HG03039 (cell line): ENCODE measurements around the gene MB21D2.
A peak's percentile ranks its signal among the peaks of the same experiment; 100 is the strongest.
"Not testable (repeated sequence)": the region's sequence is repeated elsewhere in the genome, so short reads cannot be mapped to it uniquely, and the experiment has no call there.

Experiments used
- ATAC-seq: cut with Tn5 transposase; IDR thresholded peaks from one replicate; pipeline ENCODE4 v1.9.1; 2021; ENCODE audit warnings: mild to moderate bottlenecking, moderate library complexity; ENCODE audit not compliant: unreplicated experiment

MB21D2 gene

DNA sequence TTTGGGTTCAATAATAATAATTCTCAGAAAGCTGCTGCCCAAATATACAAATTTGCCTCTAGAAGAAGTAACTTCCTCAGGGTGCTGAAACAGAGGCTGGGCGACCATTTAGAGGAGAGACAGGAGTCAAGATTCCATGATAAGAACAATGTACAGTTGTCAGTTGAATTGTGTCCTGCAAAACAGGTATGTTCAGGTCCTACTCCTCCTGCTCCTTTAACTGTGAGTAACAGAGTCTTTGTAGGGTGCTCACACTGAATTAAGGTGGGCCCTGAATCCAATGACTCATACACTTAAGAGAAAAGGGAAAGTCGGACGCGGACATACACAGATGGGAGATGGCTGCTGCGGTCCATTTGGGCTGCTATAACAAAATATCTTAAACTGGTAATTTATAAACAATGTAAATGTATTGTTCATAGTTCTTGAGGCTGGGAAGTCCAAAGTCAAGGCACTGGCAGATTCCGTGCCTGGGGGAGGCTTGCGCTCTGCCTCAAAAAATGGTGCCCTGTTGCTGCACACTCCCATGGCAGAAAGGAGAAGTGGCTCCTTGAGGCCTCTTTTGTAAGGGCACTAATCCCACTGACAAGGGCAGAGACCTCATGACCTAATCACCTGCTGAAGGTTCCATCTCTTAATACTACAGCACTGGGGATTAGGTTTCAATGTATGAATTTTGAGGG is 55.1 kb downstream of the MB21D2 start:
- ATAC-seq = no peak

DNA sequence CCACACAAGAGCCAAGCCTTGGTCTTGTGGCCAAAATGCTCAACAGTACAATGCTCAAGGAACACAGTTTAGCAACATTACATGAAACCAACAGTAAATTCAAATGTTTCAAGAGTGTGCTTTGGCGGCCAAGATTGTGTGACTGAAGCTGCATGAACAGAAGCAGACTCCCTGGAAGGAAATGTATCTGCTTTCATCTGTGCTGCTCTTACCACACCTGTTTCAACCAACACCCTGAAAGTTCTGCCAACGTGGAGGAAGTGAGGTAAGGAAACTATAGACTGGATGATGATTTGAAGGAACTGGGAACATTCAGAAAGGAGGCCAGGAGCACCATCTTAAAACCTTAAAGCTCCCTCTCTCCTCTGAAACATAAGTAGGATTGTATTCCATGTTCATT is 55.7 kb downstream of the MB21D2 start:
- no peak for ATAC-seq

GRCh38 chr3:192860454-192860853 is 57.2 kb downstream of the MB21D2 start:
- no peak for ATAC-seq

GRCh38 chr3:192858849-192859585 is 58.6 kb downstream of the MB21D2 start:
- ATAC-seq = no peak

- ATAC-seq = no peak
Observed at GRCh38 chr3:192857260-192857661, 60.4 kb downstream of the MB21D2 start.

DNA sequence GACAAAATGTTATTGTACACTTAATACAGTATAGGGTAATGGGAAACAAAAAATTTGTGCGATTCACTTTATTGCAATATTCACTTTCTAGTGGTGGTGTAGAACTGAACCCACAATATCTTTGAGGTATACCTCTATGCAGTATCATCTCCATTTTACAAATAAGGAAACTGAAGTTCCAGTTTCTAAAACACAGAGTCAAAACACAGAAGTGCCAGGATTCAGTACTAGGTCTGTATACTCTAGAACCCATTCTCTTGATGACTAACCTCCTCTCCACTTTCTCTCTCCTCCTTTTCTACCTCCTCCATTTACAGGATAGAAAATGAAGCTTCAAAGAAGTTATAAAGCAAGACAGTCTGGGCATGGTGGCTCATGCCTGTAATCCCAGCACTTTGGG is 62.2 kb downstream of the MB21D2 start:
- no peak for ATAC-seq

DNA sequence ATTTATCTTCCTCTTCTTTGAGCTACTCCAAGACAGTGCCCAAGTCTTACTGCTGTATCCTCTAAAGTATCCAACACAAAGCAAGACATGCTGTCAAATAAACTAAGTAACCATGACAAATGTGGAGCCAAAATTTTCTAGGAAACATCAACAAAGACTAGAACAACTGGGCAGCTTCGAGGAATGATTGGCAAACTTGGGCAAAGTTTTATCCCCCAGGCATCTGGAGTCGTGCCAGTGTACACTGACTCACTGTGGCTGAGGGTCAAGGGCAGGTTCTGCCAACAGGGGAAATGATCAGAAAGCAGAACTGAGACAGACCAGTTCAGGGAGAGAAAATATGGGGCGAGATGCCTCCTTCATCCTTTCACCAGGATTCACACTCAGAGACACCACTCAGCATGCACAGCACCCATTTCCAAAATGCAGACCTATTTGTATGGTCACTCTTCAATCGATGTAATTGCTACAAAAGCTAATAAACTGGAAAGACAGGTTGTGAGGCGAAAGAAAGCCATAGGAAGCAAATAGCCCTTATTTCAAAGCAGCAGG is 65.8 kb downstream of the MB21D2 start:
- ATAC-seq = peak; percentile 36

GRCh38 chr3:192850451-192850981 is 67.1 kb downstream of the MB21D2 start:
- peak; percentile 67 for ATAC-seq

DNA sequence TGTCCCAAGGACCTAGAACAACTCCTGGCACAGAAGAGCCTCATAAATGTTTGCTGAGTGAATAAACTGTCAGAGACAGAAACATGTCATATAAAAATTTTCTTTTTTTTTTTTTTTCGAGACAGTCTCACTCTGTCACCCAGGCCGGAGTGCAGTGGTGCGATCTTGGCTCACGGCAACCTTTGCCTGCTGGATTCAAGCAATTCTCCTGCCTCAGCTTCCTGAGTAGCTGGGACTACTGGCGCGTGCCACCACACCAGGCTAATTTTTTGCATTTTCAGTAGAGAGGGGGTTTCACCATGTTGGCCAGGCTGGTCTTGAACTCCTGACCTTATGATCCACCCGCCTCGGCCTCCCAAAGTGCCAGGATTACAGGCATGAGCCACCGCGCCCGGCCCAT is 67.8 kb downstream of the MB21D2 start:
- ATAC-seq = not testable (repeated sequence)

GRCh38 chr3:192848371-192849233 is 69.1 kb downstream of the MB21D2 start:
- ATAC-seq = no peak

DNA sequence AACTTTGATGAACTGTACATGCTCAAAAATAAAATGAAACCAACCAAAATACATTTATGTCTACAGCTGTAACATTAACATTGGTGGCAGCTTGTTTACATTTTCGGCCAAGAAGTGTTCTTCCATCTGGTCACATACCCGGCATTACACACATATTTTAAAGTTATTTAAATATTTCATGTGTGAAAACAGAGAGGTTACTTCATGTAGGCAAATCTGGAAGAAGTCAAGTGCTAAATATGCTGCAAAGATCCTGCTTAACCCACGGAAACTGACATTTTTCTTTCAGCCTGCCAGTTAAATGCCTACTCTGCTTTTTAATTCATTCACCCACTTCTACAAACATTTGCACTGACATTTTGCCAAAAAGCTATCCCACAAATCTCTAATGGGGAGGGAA is 69.7 kb downstream of the MB21D2 start:
- no peak for ATAC-seq

- ATAC-seq = no peak
Observed at GRCh38 chr3:192845526-192845855, 72.2 kb downstream of the MB21D2 start.

GRCh38 chr3:192844836-192845525 is 72.7 kb downstream of the MB21D2 start:
- no peak for ATAC-seq

DNA sequence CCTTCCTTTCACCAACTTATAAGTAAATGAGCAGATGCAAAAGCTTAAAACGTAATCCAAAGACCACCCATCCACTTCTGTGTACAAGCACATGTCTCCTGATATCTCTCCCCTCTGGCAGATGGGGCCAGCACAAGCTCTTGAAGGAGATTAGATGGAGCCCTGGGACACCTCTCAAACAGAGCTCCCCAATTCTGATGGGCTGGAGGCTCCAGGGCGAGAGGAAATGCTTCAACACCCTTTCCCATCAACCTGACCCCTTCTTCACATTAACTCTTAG is 73.2 kb downstream of the MB21D2 start:
- no peak for ATAC-seq

- ATAC-seq = no peak
Observed at GRCh38 chr3:192843723-192844485, 73.8 kb downstream of the MB21D2 start.

DNA sequence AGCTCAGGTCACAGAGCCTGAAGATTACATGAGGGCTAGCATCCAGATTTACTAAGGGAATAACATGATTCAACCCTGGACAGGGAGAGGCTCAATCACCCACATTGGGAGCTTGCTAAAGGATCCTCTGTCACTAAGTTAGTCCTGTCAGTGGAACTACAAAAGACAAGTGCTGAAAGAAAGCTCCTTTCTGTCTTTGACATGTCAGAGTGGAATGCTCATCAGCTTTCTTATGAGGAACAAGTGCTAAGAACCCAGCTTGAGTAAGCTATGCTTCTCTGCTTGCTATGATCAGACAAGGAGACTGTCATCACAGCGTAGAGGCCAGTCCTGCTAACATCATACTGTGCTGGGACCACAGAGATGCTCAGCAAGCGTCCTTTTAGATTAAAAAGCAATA is 74.5 kb downstream of the MB21D2 start:
- no peak for ATAC-seq

GRCh38 chr3:192842711-192843110 is 74.9 kb downstream of the MB21D2 start:
- ATAC-seq = no peak

- ATAC-seq = no peak
Observed at GRCh38 chr3:192842138-192842537, 75.5 kb downstream of the MB21D2 start.

GRCh38 chr3:192841428-192841827 is 76.2 kb downstream of the MB21D2 start:
- no peak for ATAC-seq
